Endothelial cell (in vitro differentiated cells): Measurements from ENCODE around the gene OSBPL10. TPM values are rescaled to one million over a fixed set of nuclear protein-coding genes. Genes with fewer than 3 reads are reported as not detected.

Experiments used
- DNase-seq: peaks from one replicate; pipeline ENCODE4 v3.0.0; 2021; ENCODE audit warnings: low spot score
- H3K27ac Mint-ChIP-seq: one replicate; pipeline ENCODE4 v1.8.0; 2021; ENCODE audit warnings: mixed read lengths, inconsistent platforms; ENCODE audit not compliant: unreplicated experiment
- H3K27me3 Mint-ChIP-seq: one replicate; pipeline ENCODE4 v1.8.0; 2021; ENCODE audit warnings: mild to moderate bottlenecking, moderate library complexity, mixed read lengths, inconsistent platforms; ENCODE audit not compliant: unreplicated experiment
- H3K36me3 Mint-ChIP-seq: one replicate; pipeline ENCODE4 v1.8.0; 2021; ENCODE audit warnings: mild to moderate bottlenecking, low read depth, mixed read lengths, inconsistent platforms; ENCODE audit not compliant: unreplicated experiment
- H3K4me1 Mint-ChIP-seq: one replicate; pipeline ENCODE4 v1.8.0; 2021; ENCODE audit warnings: mild to moderate bottlenecking, mixed read lengths, inconsistent platforms; ENCODE audit not compliant: unreplicated experiment
- H3K4me3 Mint-ChIP-seq: one replicate; pipeline ENCODE4 v1.8.0; 2021; ENCODE audit warnings: mild to moderate bottlenecking, mixed read lengths, inconsistent platforms; ENCODE audit not compliant: unreplicated experiment
- H3K9me3 Mint-ChIP-seq: one replicate; pipeline ENCODE4 v1.8.0; 2021; ENCODE audit warnings: mixed read lengths, inconsistent platforms; ENCODE audit not compliant: unreplicated experiment
- total RNA-seq: library from RNA; stranded (reverse); fragmentation: NEBNext Ultra II Directional; extraction: Animal tissue kit (Norgen Biotek cat#: 25700); gene quantifications from one replicate; pipeline ENCODE4 v1.2.1, GENCODE V29; 2021; ENCODE audit not compliant: unreplicated experiment
- TF ChIP-seq, protein P1 (sequence below): fragments of 200-600 bp; sonication (generic); IDR thresholded peaks from one replicate; pipeline ENCODE4 v1.5.0; 2021; ENCODE audit warnings: antibody characterized with exemption; ENCODE audit not compliant: unreplicated experiment

OSBPL10 gene
- total RNA-seq, 1 donor from 2014 or later = 61.0 TPM

DNA sequence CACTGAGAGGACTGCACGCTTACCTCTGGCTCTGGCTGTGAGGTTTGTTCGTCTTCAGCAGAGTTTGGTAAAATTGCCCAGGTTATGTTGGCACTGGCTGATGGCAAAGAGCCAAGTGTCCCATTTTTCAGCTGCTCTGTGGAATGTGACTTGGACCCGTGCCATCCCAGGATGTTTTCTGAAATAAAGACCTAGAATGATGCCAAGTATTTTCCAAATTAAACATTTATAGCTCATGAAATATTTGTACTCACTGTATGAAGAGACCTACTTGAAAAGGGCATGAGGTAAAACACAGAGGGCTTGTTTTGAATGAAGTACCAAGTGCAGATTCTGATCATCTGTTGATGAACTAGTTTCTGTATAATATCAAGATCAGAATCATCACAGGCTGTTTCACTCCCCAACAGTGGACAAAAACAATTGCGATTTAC lies 247.8 kb downstream of the OSBPL10 start:
- DNase-seq = no peak
- H3K27me3 Mint-ChIP-seq = no peaks in the 10 kb centered on the region

DNA sequence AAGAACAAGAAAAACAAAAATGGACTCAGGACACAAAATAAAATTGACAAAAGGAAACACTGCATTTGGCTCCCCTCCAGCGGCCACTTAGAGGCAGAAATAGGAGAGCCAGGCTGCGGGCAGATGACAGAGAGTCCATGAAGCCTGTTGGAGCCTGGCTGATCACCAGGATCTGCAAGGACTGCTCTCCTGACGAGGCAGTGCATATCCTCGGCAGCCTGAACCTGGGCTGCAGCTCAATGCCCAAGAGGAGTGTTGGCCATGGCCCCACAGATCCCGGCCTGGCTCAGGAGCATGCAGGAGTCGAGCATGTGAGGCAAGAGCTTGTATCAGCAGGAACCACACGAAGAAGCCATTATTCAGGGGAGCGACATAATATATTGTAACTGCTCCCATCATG lies 248.5 kb downstream of the OSBPL10 start:
- TF ChIP-seq, protein P1, sequence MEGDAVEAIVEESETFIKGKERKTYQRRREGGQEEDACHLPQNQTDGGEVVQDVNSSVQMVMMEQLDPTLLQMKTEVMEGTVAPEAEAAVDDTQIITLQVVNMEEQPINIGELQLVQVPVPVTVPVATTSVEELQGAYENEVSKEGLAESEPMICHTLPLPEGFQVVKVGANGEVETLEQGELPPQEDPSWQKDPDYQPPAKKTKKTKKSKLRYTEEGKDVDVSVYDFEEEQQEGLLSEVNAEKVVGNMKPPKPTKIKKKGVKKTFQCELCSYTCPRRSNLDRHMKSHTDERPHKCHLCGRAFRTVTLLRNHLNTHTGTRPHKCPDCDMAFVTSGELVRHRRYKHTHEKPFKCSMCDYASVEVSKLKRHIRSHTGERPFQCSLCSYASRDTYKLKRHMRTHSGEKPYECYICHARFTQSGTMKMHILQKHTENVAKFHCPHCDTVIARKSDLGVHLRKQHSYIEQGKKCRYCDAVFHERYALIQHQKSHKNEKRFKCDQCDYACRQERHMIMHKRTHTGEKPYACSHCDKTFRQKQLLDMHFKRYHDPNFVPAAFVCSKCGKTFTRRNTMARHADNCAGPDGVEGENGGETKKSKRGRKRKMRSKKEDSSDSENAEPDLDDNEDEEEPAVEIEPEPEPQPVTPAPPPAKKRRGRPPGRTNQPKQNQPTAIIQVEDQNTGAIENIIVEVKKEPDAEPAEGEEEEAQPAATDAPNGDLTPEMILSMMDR = no peak
- no peak for DNase-seq
- no peak overlapping the region for H3K27ac Mint-ChIP-seq
- peaks cover 3% of the 10 kb centered on the region for H3K4me1 Mint-ChIP-seq
- H3K4me3 Mint-ChIP-seq = no peak overlapping the region
- H3K27me3 Mint-ChIP-seq = no peaks in the 10 kb centered on the region
- H3K36me3 Mint-ChIP-seq = peaks cover 5% of the 10 kb centered on the region
- H3K9me3 Mint-ChIP-seq = no peaks in the 10 kb centered on the region

More for the DNA sequence above, 247.8 kb downstream of the OSBPL10 start:
- peaks cover 5% of the 10 kb centered on the region for H3K36me3 Mint-ChIP-seq
- no peak overlapping the region for H3K4me3 Mint-ChIP-seq
- H3K4me1 Mint-ChIP-seq = peaks cover 3% of the 10 kb centered on the region
- no peak overlapping the region for H3K27ac Mint-ChIP-seq
- no peaks in the 10 kb centered on the region for H3K9me3 Mint-ChIP-seq
- TF ChIP-seq, protein P1 = no peak

DNA sequence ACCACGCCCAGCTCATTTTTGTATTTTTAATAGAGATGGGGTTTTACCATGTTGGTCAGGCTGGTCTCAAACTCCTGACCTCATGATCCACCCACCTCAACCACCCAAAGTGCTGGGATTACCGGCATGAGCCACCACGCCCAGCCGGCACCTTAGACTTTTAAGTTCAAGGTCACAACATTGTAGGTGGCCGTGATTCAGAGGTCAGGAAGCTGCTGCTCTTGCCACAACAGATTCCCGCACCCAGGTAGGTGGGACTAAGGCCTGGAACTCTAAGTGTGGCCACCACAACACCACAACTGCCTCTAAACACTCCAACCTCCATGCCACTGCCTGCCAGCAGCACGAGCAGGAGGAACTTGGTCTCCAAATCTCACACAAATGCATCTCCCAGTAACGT lies 251.5 kb downstream of the OSBPL10 start:
- Mint-ChIP-seq H3K27me3 (no peaks in the 10 kb centered on the region), H3K36me3 (peaks cover 5% of the 10 kb centered on the region), H3K4me1 (peaks cover under 1% of the 10 kb centered on the region), H3K9me3 (no peaks in the 10 kb centered on the region), H3K4me3 (no peak overlapping the region), H3K27ac (no peak overlapping the region)
- TF ChIP-seq, protein P1 = no peak
- no peak for DNase-seq

DNA sequence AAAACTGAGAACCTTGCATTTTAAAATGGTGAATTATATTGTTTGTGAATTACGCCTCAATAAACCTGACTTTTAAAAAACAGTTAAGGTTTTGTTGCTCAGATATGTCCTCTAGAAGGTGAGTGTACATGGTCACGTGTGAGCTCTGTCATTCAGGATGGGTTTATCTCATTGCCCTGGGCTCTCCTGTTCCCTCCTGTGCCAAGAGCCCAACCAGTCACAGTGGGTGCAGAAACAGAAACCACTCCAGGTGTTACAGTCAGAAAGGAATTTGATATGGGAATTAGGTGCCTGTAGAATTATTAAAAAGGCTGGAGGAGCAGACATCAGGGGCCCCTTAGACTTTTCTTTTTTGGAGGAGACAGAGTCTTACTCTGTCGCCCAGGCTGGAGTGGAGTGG lies 252.0 kb downstream of the OSBPL10 start:
- Mint-ChIP-seq H3K9me3 (no peaks in the 10 kb centered on the region), H3K4me3 (no peak overlapping the region), H3K27ac (no peak overlapping the region), H3K36me3 (peaks cover 5% of the 10 kb centered on the region), H3K27me3 (no peaks in the 10 kb centered on the region), H3K4me1 (peaks cover 4% of the 10 kb centered on the region)
- TF ChIP-seq, protein P1 = no peak
- DNase-seq = no peak

DNA sequence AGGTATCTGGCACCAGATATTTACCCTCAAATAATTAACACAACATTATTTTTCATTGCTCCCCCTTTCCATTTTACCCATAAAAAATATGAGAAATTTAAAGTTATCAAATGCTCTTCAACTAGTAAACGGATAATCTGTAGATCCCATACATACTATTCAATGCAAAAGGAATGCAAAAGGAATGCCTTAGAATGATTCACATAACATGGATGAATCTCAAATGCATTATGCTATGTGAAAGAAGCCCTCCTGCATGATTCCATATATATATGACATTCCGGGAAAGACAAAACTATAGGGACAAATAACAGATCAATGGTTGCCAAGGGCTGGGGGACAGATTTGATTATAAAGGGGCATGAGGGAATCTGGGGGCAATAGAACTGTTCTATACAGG lies 252.7 kb downstream of the OSBPL10 start:
- Mint-ChIP-seq H3K4me1 (peaks cover 4% of the 10 kb centered on the region), H3K4me3 (no peak overlapping the region), H3K9me3 (no peaks in the 10 kb centered on the region), H3K36me3 (peaks cover 5% of the 10 kb centered on the region), H3K27ac (no peak overlapping the region), H3K27me3 (no peaks in the 10 kb centered on the region)
- TF ChIP-seq, protein P1 = no peak
- no peak for DNase-seq
